ENCODE results near the gene GABRB3.

The GABRB3 gene

GRCh38 chr15:26772154-26773066, at the start of gene GABRB3:
Gene GABRB3, minus strand, starts transcription at chr15:26773066.
- DNase-seq, result no peak

- no peak for DNase-seq
Measured at GRCh38 chr15:26807517-26808427, 34.9 kb upstream of the GABRB3 start.

GRCh38 chr15:26806574-26806973, 33.7 kb upstream of the GABRB3 start:
- no peak for DNase-seq

GRCh38 chr15:26806151-26806550, 33.3 kb upstream of the GABRB3 start:
- DNase-seq, result no peak

DNA sequence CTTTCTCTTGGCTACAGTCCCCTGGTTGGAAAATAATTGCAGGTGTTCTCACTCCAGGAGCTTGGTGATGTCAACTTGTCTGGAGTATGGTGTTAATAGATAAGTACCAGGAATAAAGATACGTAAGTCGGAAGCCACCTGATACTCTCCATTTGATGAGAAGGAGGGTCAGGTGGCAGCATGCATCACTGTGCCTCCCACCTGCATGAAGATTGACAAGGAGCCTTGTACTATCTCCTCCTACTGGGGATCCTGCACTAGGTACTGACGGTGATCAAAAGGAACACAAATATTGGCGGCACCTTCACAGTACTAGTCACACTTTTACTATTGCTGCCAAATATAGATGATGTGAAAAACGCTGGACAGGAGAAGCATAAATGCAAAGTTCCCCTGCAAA, 32.6 kb upstream of the GABRB3 start:
- no peak for DNase-seq

GRCh38 chr15:26804063-26804804, 31.4 kb upstream of the GABRB3 start:
- DNase-seq, result no peak

- no peak for DNase-seq
Measured at GRCh38 chr15:26790118-26790517, 17.3 kb upstream of the GABRB3 start.

- no peak for DNase-seq
Measured at GRCh38 chr15:26781816-26782215, 8.9 kb upstream of the GABRB3 start.

DNA sequence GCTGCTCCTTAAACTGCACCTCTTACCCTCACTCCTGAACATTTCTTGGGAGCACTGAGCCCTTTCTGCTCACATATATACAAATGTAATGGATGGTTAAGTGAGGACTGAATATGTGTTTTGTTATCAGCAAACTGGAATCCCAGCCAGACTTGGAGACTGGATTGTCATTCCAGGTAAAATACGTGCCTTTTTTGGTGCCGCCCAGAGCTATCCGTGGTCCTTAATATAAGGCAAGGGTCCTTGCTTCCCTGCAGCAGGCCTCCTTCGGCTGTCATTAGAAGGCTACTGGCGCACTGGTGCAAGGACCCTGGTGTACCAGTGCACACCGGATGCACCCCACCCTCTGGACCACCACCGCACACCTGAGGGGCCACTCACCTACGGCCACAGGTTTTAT, 1.1 kb upstream of the GABRB3 start:
- no peak for DNase-seq

DNA sequence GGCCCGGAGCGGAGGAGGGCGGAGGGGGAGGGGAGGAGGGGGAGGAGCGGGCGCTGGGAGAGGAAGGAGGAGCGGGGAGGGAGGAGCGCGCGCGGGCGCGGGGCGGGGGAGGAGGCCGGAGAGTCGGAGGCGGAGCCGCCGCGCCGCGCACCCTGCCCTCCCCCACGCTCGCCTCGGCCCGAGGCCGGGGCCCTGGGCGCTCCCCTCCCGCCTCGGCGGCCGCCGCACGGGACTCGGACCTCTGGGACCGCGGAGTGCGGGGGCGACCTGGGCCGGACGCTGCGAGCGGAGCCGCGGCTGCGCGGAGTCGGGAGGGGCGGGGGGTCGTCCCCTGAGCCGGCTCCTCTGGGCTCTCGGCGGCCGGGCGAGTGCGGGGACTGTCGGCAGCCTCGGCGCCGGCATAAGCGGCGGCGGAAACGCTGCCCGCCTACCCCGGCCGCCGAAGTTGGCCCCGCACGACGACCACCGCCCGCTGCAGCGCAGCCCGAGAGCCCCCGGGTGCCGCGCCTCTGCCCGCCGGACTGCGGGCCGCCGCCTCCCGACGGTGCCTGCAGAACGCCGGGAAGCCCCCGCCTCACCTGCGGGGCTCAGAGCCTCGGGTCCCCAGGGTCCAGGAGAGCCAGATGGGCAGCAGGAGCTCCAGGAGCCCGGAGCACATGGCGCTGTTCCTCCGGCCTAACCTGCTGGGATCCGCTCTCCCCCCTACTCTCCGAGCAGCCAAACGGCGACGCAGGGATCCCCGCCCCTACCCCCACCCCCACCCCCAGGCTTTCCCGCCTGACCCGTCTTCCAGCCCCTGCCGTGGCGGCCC, 406 bp upstream of the GABRB3 start:
- DNase-seq, result no peak

GRCh38 chr15:26771578-26772153, 1.2 kb downstream of the GABRB3 start:
- no peak for DNase-seq

DNA sequence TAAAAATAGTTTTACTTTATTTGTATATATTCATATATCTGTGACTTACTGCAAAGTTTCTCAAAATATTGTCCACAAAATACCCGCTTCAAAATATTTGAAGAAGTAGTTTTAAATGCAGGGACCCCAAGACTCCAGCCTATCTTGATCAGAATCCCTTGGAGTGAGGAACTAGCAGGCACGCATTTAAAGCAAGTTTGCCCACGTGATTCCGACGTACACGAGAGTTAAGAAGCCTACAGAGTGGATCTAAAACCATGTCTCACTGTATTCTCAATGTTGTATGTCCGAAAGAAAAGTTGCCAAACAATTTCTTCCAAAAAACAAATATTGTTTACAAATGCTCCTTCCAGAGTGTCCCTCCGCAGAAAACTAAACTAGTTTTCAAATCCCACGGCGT, 1.7 kb downstream of the GABRB3 start:
- DNase-seq, result no peak

- DNase-seq, result no peak
Measured at GRCh38 chr15:26767169-26767670, 5.6 kb downstream of the GABRB3 start.

DNA sequence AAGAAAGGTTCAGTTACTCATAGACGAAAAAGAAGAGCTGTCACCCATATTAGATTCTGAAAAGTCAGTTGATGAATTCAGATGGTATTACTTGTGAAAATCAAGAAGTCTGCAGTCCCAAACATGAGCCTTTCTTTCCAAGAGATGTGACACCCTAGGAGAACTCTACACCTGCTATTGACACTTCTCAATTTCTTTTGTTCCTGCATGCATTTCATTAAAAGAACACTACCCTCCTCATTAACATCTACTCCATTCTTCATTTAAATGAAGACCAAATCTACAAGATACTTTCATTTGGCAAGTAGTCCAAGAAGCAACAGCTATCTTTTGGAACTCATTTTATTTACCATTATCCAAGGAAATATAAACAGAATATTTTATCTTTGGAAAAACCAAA, 6.6 kb downstream of the GABRB3 start:
- DNase-seq, result no peak

DNA sequence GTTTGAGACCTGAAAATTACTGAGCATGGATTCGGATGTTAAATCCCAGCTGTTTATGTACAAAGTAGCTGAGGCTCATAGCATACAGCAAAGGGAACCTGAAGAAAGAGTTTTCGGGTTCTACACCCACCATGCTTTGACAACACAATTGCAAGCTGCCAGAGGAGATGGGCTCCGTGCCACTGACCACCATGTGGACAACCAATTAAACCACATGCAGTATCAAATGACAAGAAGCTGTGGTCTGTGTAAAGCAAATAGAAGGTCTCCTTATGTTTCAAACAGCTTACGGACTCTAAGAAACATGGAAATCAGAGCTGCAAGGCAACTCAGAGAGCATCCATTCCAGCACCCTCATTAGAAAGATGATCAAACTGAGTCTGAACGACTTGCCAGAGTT, 12.9 kb downstream of the GABRB3 start:
- no peak for DNase-seq

- DNase-seq, result no peak
Measured at GRCh38 chr15:26758079-26758478, 14.8 kb downstream of the GABRB3 start.

DNA sequence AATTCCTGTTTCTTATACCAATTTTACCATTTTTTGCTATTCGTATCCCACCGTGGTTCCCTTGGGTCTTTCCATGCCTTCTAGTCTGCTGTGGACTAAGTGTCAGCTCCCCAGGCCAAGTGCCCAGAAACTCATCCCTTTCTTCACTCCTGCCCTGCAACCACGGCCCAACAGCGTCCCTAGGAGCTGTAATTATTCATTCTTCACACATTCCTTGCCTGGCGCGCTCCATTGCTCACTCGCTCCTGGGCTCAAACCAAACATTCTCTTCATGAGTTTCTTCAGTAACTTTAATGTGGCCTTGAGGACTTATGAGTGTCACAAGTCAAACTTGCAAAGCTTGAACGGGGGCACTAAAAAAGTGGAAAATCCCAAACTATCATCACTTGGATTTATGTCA, 15.7 kb downstream of the GABRB3 start:
- DNase-seq, result no peak

DNA sequence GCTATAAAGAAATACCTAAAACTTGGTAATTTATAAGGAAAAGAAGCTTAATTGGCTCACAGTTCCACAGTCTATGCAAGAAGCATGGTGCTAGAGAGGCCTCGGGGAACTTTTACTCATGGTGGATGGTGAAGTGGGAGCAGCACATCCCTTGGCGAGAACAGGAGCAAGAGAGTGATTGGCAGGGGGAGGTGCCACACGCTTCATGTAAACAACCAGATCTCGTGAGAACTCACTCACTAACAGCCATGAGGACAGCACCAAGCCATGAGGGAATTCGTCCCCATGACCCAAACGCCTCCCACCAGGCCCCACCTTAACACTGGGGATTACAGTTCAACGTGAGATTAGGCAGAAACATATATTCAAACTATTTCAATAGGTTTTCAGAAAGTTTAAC, 28.0 kb downstream of the GABRB3 start:
- DNase-seq, result no peak

DNA sequence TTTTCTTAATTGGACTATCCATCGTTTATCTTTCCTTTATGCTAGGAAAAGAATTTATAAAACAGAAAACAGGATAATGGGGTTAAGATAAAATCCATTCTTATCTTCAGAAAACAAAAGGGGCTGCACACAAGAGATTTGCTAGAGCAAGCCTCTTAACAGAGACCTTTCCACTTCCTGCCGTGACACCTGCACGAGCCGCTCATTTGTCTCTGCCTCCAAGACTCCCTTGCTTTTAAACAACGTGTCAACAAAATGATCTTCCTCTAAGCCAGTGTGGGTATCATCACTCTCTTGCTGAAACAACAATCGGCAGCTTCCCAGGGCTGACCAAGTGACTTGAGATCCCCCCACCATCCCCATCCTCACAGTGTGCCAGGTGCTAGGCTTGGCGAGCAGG, 33.1 kb downstream of the GABRB3 start:
- no peak for DNase-seq

DNA sequence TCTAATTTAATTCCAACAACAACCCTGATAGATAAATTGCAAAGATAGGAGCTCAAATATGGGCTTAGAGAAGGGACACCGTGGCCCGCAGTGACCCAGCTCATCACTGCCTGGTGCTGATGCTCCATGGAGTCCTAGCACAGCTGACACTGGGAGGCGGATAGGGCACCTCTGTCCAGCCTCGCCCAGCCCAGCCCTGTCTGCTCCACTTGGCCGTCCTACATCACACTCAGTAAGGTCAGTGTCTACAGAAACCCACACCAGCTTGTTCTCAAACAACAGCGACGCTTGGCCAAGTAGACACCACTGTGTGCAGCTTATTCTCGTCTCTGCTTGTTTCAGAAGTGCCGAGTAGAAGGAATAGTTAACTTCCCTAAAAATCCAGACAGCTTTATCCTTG, 33.9 kb downstream of the GABRB3 start:
- DNase-seq, result no peak

DNA sequence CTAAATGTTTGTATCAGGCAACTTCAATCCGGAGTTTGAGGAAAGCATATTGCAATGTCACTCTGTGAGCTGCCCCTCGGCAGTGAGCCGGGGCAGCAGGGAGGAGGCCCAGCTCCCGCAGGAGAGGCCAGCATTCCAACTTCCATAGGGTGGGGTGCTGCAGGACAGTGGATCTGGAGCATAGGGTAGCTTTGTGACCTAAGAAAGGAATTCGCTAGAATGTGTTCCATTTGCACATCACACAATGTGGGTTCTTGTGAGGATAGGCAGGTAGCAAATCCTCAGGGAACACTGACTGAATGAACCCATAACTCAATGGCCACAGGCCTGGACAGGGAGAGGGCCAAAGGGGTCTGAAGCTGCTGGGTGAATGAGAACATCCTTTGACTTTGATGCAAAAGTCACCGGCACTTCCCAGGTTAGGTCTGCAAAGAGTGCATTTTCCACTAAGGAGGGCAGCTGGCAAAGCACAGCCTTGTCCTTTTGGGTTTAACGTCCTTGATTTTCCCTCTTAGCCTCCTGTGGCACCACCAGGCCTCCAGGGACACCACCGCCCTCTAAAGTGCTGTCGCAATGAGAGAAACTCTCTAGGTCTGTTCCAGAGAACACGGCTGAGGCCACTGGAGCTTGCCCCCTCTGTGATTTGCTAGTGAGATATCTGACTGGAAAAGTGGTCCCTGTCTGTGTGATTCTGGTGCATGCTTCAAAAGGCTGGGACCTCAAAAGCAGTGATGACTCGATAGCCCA, 36.2 kb downstream of the GABRB3 start:
- DNase-seq, result no peak

All from CD4-positive, alpha-beta T cell treated with Interleukin-12 subunit alpha and Interleukin-12 subunit beta, for 1 hour (primary cell).